ENCODE results near the gene HRH4.

DNA sequence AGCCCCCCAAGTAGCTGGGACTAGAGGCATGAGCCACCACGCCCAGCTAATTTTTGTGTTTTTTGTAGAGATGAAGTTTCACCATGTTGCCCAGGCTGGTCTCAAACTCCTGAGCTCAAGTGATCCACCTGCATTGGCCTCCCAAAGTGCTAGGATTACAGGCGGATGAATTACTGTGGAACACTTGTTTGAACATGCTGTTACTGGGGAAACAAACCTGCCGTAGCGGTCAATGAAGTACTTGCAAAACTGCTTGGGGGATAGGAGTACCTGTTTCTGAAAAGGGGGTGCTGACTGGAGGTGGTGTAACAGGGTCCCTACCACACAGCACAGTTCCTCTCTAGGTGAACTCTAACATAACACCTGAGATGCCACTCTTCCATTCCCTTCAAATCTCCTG lies 39.9 kb upstream of the HRH4 start:
- TF ChIP-seq JUND (IDR thresholded peaks at IDR 0.05) (no peak), EP300 (IDR thresholded peaks at IDR 0.05; ENCODE audit: borderline replicate concordance in 1 of 2, low read depth in 1 of 2, low read length in 1 of 2) (no peak), CTCF (IDR thresholded peaks at IDR 0.05) (no peak), YY1 (IDR thresholded peaks at IDR 0.05; ENCODE audit: low read depth) (no peak), USF2 (IDR thresholded peaks at IDR 0.05; ENCODE audit: borderline replicate concordance, low read depth, low read length) (no peak), RXRA (IDR thresholded peaks at IDR 0.05; ENCODE audit: borderline replicate concordance, low read depth) (no peak), CHD2 (IDR thresholded peaks at IDR 0.05; ENCODE audit: low read length, partially characterized antibody) (no peak), FOXM1 (IDR thresholded peaks at IDR 0.05; ENCODE audit: low read depth) (no peak), TCF12 (IDR thresholded peaks at IDR 0.05) (no peak), SIN3A (IDR thresholded peaks at IDR 0.05; ENCODE audit: borderline replicate concordance, low read depth, low read length) (no peak), POLR2AphosphoS5 (IDR thresholded peaks at IDR 0.05; ENCODE audit: low read depth, low read length) (no peak)
- TF ChIP-seq, protein P1, sequence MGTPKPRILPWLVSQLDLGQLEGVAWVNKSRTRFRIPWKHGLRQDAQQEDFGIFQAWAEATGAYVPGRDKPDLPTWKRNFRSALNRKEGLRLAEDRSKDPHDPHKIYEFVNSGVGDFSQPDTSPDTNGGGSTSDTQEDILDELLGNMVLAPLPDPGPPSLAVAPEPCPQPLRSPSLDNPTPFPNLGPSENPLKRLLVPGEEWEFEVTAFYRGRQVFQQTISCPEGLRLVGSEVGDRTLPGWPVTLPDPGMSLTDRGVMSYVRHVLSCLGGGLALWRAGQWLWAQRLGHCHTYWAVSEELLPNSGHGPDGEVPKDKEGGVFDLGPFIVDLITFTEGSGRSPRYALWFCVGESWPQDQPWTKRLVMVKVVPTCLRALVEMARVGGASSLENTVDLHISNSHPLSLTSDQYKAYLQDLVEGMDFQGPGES (IDR thresholded peaks at IDR 0.05; ENCODE audit: low read depth, low read length) = no peak
